Vagina (tissue), 2 donors: Measurements from ENCODE around the gene KIAA0513. TPM values are rescaled to one million over a fixed set of nuclear protein-coding genes. Genes with fewer than 3 reads are reported as not detected.

Experiments
- DNase-seq, 2 donors: peaks; one replicate each; pipeline ENCODE4 v3.0.0-alpha.2; 2017; ENCODE audit errors: extremely low spot score in 2 of 2
- H3K27ac ChIP-seq: fragments of 200-600 bp; sonication (generic); one replicate; pipeline ENCODE4 v1.5.1; 2019
- H3K27me3 ChIP-seq: fragments of 200-600 bp; sonication (generic); one replicate; pipeline ENCODE4 v1.5.1; 2019
- H3K36me3 ChIP-seq, 2 donors: fragments of 200-600 bp; sonication (generic); one replicate each; pipeline ENCODE4 v1.5.1; 2017 to 2019
- H3K4me1 ChIP-seq: fragments of 200-600 bp; sonication (generic); one replicate; pipeline ENCODE4 v1.5.1; 2019
- H3K4me3 ChIP-seq, 2 donors: fragments of 200-600 bp; sonication (generic); 1 replicate in 1 of 2; 2 replicates in 1 of 2; pipeline ENCODE4 v1.5.1; 2016 to 2019
- H3K9me3 ChIP-seq: fragments of 200-600 bp; sonication (generic); one replicate; pipeline ENCODE4 v1.5.1; 2019
- POLR2A ChIP-seq, 2 donors: fragments of 450-650 bp; IDR thresholded peaks; one replicate each; pipeline ENCODE4 v1.6.1; 2017; ENCODE audit warnings: antibody characterized with exemption in 2 of 2, mild to moderate bottlenecking in 2 of 2, moderate library complexity in 2 of 2
- POLR2AphosphoS5 ChIP-seq, 2 donors: sonication (generic); formaldehyde crosslinking; IDR thresholded peaks; one replicate each; pipeline ENCODE4 v1.9.0; 2017; ENCODE audit warnings: antibody characterized with exemption in 2 of 2, mild to moderate bottlenecking in 2 of 2, low read depth in 1 of 2; ENCODE audit not compliant: insufficient read depth in 1 of 2
- intact Hi-C: fragments of 100-400 bp; cut with DNase I; formaldehyde crosslinking; loops from one replicate; pipeline ENCODE4 v1.15.1; 2023
- total RNA-seq: library from RNA; depleted of rRNA; stranded (reverse); fragments of >200 nt; gene quantifications from one replicate; pipeline ENCODE4 v1.2.3, GENCODE V29; 2016
- TF ChIP-seq, protein P1 (sequence below), 3 experiments: fragments of 450-650 bp in 2 of 3; fragments of 200-600 bp in 1 of 3; sonication (generic) in 1 of 3; IDR thresholded peaks; one replicate each; pipeline ENCODE4 v1.5.1; 2017 to 2019; ENCODE audit warnings: antibody characterized with exemption in 3 of 3, mild to moderate bottlenecking in 2 of 3, moderate library complexity in 2 of 3

The KIAA0513 gene
- total RNA-seq, 1 donor from 2014 or later: 26.8 TPM

DNA sequence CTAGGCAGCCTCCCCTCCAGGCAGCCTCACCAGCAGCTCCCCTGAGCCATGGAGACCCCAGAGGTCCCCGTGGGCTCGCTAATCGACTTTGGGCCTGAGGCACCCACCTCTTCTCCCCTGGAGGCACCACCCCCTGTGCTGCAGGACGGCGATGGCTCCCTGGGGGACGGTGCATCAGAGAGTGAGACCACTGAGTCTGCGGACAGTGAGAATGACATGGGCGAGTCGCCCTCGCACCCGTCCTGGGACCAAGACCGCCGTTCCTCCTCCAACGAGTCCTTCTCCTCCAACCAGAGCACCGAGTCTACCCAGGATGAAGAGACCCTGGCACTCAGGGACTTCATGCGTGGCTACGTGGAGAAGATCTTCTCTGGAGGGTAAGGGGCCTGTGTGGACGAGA is 39.4 kb downstream of the KIAA0513 start:
- Histone ChIP-seq H3K27me3 (no peaks in the 10 kb centered on the region), H3K4me1 (peaks cover 10% of the 10 kb centered on the region), H3K9me3 (no peaks in the 10 kb centered on the region), H3K4me3 (no peak overlapping the region), H3K27ac (no peak overlapping the region), H3K36me3 (peaks cover 0 to 31% of the 10 kb centered on the region in 2 donors)
- no peak for DNase-seq
- TF ChIP-seq POLR2A (IDR thresholded peaks at IDR 0.05): no peak
- TF ChIP-seq POLR2AphosphoS5 (IDR thresholded peaks at IDR 0.05; ENCODE audit: insufficient read depth in 1 of 2, low read depth in 1 of 2): no peak
- TF ChIP-seq, protein P1, sequence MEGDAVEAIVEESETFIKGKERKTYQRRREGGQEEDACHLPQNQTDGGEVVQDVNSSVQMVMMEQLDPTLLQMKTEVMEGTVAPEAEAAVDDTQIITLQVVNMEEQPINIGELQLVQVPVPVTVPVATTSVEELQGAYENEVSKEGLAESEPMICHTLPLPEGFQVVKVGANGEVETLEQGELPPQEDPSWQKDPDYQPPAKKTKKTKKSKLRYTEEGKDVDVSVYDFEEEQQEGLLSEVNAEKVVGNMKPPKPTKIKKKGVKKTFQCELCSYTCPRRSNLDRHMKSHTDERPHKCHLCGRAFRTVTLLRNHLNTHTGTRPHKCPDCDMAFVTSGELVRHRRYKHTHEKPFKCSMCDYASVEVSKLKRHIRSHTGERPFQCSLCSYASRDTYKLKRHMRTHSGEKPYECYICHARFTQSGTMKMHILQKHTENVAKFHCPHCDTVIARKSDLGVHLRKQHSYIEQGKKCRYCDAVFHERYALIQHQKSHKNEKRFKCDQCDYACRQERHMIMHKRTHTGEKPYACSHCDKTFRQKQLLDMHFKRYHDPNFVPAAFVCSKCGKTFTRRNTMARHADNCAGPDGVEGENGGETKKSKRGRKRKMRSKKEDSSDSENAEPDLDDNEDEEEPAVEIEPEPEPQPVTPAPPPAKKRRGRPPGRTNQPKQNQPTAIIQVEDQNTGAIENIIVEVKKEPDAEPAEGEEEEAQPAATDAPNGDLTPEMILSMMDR (IDR thresholded peaks at IDR 0.05): no peak
- intact Hi-C loops: no loop called here

DNA sequence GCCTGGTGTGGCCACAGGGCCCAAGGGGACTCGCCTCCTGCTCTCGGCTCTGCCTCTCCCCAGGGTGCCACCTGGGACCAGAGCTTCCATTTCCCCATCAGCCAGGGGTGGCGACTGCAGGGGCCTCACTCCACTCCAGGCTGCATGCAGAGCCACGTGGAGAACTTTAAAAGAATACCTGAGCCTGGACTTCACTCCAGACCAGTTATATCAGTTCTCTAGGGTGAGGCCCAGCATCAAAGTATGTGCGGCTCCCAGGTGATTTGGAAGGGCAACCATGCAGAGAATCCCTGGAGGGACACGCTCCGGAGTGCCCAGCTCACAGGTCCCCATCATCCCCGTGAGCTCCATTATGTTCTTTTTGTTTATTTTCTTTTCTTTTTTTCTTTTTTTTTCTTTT is 39.8 kb downstream of the KIAA0513 start:
- Histone ChIP-seq H3K36me3 (peaks cover 0 to 31% of the 10 kb centered on the region in 2 donors), H3K4me3 (no peak overlapping the region), H3K27me3 (no peaks in the 10 kb centered on the region), H3K4me1 (peaks cover 9% of the 10 kb centered on the region), H3K9me3 (no peaks in the 10 kb centered on the region), H3K27ac (no peak overlapping the region)
- DNase-seq: no peak
- TF ChIP-seq, protein P1 (IDR thresholded peaks at IDR 0.05): no peak
- TF ChIP-seq POLR2A (IDR thresholded peaks at IDR 0.05) (no peak), POLR2AphosphoS5 (IDR thresholded peaks at IDR 0.05; ENCODE audit: insufficient read depth in 1 of 2, low read depth in 1 of 2) (no peak)
- intact Hi-C loops: no loop called here

DNA sequence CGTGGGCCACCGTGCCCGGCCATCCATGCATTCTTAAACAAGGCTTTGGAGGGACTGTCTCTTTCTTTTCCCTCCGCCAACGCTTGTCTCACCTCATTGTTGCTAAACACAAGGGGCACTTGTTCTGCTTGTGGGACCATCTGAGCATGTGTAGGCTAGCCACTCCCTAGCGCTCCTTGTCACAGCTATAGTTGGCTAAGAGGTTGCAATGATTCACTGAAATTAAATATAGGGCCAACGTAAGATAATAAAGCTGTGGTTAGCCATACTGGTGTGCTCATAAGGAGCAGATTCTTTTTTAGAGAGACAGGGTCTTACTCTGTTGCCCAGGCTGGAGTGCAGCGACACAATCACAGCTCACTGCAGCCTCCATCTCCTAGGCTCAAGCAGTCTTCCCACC is 41.2 kb downstream of the KIAA0513 start:
- Histone ChIP-seq H3K27ac (no peak overlapping the region), H3K9me3 (no peaks in the 10 kb centered on the region), H3K36me3 (peaks cover 0 to 31% of the 10 kb centered on the region in 2 donors), H3K4me1 (peaks cover 11% of the 10 kb centered on the region), H3K4me3 (no peak overlapping the region), H3K27me3 (no peaks in the 10 kb centered on the region)
- intact Hi-C loops: no loop called here
- TF ChIP-seq POLR2A (IDR thresholded peaks at IDR 0.05) (no peak), POLR2AphosphoS5 (IDR thresholded peaks at IDR 0.05; ENCODE audit: insufficient read depth in 1 of 2, low read depth in 1 of 2) (no peak)
- TF ChIP-seq, protein P1 (IDR thresholded peaks at IDR 0.05): no peak
- DNase-seq: no peak

DNA sequence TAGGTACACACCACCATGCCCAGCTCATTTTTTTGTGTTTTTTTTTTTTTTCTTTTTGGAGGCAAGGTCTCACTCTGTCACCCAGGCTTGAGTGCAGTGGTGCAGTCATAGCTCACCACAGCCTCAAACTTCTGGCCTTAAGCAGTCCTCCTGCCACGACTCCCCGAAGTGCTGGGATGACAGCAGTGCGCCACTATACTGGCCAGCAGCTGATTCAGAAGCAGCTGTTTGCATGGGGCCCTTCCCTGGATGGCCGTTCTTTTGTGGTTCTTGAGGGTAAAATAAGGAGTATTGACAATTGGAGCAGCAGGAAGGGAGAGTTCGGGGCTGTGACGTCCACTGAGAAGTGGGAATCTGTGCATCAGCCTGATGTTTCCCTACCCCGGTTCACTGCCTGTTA is 41.6 kb downstream of the KIAA0513 start:
- Histone ChIP-seq H3K36me3 (peaks cover 0 to 31% of the 10 kb centered on the region in 2 donors), H3K9me3 (no peaks in the 10 kb centered on the region), H3K27ac (no peak overlapping the region), H3K4me1 (peaks cover 11% of the 10 kb centered on the region), H3K27me3 (no peaks in the 10 kb centered on the region), H3K4me3 (no peak overlapping the region)
- DNase-seq: no peak
- intact Hi-C loops: no loop called here
- TF ChIP-seq POLR2A (IDR thresholded peaks at IDR 0.05) (no peak), POLR2AphosphoS5 (IDR thresholded peaks at IDR 0.05; ENCODE audit: insufficient read depth in 1 of 2, low read depth in 1 of 2) (no peak)
- TF ChIP-seq, protein P1 (IDR thresholded peaks at IDR 0.05): no peak

DNA sequence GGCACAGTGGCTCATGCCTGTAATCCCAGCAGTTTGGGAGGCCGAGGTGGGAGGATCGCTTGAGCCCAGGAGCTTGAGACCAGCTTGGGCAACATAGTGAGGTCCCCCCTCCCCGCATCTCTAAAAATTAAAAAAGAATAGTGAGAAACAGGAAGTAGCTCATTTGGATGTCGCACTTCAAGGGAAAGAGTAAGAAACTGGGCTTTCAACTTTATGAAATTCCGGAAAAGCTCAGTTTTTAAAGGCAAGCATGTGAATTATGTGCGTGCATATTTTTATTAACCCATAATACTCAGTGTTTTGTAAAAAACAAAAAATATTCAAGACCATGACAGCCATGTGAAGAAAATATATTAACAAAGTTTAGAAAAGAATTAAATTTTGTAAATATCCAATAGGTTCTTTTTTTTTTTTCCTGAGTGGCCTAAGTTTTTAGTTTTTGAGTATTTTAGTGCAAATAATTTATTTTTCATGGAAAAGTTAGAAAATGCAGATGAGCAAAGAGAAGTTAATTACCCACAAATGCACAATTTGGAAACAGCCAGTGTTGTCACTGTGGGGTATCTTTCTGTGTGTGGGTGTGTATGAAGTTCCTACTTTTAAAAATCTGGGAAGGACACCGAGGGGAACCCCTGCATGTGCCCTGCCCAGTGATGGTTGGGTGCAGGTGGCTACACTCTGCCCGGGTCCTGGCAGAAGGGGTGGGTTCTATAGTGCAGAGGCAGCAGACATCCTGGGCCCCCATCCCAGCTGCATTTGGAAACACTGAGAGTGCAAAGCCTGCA is 44.7 kb downstream of the KIAA0513 start:
- DNase-seq: no peak
- peaks cover 0 to 38% of the 10 kb centered on the region in 2 donors for H3K36me3 ChIP-seq
- H3K27me3 ChIP-seq: no peaks in the 10 kb centered on the region
- no peak overlapping the region for H3K4me3 ChIP-seq
- no peak for TF ChIP-seq POLR2AphosphoS5 (IDR thresholded peaks at IDR 0.05; ENCODE audit: insufficient read depth in 1 of 2, low read depth in 1 of 2)
- no peak for TF ChIP-seq POLR2A (IDR thresholded peaks at IDR 0.05)
- peak overlapping the region; percentile 55 for H3K27ac ChIP-seq
- no peaks in the 10 kb centered on the region for H3K9me3 ChIP-seq
- intact Hi-C loops: no loop called here
- H3K4me1 ChIP-seq: peaks cover 11% of the 10 kb centered on the region
